HG03064 (cell line): Measurements from ENCODE around the gene TBC1D23.
"Not testable (repeated sequence)": the region's sequence is repeated elsewhere in the genome, so short reads cannot be mapped to it uniquely, and the experiment has no call there.

Source experiments
- ATAC-seq: cut with Tn5 transposase; IDR thresholded peaks from one replicate; pipeline ENCODE4 v1.9.1; 2021; ENCODE audit warnings: low read depth; ENCODE audit not compliant: unreplicated experiment

The TBC1D23 gene

DNA sequence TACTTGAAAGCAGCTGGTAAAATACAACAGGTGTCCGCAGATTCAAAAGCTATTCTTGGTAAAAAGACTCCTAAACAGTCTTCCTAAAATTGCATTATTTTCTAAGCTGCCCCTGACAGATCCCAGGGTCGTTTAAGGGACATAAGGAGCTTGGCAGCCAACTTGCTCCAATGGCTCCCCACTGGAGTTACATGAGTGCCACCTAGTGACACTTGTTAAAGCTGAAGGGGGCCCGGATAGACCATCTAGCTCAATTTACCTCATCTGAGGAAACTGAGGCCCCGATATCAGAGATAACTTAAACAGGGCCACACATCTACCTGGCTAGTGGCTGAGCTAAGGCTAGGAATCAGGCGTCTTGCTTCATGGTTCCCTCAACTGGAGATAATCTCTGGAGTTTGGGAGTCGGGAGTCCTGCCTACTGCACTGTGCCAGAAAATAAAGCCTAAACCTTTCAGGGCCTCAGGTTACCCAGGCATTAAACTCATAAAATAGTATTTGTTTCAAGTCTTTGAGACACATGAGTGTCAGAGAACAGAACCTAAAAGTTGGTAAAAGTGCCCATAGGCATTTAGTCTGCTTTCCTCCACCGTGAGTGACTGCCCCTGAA is 6.5 kb upstream of the TBC1D23 start:
- no peak for ATAC-seq

DNA sequence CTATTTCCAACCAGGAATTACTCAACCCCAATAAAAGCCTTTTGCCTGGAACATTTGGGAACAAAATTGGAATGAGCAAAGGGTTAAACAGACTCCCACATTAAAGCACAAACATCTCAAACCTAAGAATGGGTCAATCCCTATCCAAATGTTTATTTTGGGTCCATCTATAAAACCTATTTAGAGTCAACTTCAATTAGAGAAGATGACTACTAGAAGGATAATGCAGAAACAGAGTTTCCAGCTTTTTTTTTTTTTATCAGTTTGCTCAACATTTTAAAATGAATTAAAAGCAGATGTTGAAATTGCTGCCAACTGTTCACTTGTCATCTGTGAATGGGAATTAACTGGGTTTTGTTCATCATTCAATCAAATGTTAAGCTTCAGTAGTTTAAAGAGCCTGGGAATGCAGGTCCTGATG is 4.1 kb upstream of the TBC1D23 start:
- no peak for ATAC-seq

DNA sequence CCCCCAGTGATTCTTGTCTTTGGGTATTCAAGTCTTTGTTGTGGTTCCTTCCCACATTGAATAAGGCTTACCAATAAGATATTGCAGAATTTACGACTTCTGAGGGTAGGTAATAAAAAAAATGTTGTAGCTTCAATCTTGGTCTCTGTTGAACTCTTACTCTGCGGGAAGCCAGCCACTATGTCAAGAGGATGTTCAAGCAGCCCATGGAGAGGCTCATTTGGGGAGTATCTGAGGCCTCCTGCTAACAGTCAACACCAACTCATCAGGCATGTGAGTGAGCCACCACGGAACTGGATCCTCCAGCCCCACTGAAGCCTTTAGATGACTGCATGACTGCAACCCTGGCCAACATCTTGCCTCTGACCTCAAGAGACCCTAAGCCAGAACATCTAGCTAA is 3.2 kb upstream of the TBC1D23 start:
- no peak for ATAC-seq

DNA sequence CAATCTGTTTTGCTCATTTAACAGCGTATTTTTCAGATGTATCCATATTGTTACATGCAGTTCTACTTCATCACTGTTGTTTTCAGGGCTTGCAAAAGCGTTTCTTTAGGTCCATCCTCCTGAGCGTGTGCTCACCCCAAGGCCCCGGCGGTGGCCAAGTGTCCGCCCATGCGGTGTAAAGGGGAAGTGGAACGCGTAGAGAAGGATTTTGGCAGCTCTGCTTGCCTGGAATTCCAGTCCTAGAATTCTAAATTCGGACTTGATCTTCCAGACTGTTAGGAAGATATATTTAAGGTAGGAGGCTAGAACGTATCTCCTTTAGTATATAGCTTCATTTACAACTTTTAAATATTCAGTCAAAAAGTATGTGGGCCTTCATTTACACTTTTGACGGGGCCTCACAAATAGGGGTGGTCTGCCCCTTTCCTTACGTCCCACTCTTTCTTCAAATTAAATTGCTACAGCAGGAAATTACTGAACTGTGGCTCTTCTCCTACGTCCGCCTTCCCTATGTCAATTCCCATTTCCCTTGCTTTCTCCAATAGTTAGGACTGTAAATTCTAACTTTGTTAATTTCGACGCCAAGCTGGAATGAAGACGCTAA is 609 bp upstream of the TBC1D23 start:
- ATAC-seq = no peak

DNA sequence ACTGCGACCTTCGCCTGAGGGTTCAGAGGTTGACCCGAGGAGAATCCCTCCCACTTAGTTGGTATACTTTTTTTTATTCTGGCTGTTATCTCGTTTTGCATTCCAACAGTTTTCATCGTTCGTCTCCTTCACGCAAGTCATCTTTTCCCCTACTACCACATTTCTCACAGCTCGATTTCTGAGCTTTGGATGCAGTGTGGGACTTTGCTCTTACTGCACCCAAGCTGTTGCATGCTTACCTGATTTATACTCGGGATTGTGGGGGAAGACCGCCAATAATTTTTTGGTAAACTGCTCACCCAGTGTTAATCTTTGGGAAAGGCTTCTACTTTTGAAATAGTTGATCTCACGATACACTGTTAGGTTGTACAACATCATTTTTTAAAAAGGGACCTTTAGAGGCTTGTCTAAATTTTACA is 702 bp downstream of the TBC1D23 start:
- no peak for ATAC-seq

DNA sequence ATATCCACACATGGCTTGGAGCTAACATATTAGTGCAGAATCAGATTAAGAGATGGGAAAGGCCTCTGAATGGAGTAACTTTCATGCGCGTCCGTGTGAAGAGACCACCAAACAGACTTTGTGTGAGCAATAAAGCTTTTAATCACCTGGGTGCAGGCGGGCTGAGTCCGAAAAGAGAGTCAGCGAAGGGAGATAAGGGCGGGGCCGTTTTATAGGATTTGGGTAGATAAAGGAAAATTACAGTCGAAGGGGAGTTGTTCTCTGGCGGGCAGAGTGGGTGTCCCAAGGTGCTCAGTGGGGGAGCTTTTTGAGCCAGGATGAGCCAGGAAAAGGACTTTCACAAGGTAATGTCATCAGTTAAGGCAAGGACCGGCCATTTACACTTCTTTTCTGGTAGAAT is 2.1 kb downstream of the TBC1D23 start:
- ATAC-seq = not testable (repeated sequence)

DNA sequence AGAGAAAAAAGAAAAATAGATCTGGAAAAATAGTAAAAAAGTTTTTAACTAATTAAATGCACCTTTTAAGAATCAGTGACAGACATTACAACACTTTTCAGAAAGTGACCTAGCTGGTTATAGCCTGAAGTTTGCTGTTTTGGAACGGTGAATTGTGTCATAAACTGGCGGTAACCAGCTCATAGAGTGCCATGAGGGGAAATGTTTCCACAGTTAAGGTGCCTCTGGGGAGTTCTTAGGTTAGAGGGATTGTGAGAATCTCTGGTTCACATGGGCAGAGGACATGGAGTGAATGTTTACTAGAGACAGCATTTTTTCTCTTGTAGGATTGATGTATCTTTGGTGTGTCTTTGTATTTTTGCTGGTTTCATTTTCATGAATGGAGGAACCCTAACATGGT is 2.8 kb downstream of the TBC1D23 start:
- ATAC-seq = no peak

DNA sequence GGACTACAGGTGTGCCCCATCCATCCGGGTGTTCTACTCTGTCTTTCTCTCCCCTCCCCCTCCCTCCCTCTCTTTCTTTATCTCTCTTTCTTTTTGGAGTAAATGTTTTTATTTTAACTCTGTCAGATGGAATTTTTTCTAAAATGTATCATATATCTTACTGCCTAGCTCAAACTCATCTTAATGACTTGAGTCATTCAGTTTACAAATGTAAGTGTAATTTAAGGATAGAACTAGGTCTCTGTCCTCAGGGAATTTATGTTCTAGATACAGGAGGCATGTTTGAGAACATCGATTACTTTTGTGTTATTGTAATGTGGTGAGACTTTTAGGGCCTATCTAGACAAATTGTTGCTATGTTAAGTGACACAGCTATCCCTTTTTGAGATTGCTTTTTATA is 3.5 kb downstream of the TBC1D23 start:
- ATAC-seq = no peak

DNA sequence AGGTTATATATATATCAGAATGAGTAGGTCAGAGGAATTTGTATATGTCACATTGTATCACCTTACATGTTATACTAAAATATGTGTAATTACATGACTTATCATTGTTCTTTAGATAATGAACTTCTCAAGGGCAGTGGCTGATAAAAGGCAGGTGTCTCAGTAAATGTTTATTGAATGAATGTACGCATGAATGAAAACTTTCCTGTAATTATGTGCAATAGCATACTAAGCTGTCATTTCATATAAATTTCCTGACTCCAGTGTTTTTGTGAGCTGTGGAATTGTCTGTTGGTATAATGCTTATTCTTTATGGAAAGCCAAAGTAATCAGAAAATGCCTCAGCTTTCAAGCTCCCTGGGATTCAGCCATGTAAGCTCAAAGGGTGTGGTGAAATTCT is 4.2 kb downstream of the TBC1D23 start:
- ATAC-seq = no peak

DNA sequence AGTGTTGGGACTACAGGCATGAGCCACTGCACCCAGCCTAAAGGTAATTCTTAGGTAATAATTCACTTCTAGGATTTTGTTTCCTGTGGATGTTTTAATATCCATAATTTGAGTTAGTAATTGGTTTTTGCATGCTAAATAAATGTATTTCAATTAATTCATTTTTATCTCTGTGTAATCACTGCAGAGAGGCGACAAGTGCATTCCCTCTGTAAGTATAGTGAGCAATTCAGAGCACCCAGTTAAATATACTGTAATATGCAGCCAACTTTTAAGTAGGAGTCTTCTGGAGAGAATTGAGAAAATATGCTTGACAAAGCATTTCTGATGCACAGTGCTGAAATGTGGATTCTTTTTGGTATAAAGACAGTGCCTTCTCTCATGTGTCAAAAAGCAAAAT is 5.7 kb downstream of the TBC1D23 start:
- no peak for ATAC-seq

DNA sequence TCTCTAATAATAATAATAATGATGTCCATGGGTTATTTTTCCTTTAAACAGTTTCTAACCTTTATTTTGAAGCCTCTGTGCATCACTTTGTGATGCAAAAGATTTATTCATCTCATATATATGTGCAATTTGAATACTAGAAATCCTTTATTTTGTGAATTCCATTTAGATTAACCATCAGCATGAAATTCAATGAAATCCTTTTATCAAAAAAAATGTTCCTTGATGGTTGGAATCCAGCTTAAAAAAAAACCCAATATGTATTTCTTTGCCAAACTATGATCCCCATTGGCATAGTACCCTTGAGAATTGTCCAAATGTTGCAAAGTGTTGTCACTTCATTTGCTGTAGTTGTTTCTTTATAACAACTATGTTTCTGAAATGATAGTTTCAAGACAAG is 7.4 kb downstream of the TBC1D23 start:
- no peak for ATAC-seq

DNA sequence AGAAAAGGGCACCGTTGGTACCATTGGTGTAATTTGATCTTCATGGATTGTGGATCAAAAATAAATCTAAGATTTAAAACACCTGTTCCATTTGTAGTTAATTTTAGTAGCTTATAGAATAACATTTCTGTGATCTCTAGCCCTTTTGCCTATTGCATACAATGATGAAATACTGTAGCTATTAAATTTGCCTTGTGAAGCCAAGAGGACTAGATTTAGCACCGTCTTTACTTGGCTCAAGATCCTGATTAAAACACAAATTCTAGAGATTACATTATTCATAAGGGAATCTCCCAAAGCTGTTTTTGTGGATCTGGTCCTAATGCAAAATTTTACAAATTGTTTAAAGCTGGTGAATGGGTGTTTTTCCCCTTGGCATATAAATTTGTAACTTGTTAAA is 8.2 kb downstream of the TBC1D23 start:
- ATAC-seq = no peak

DNA sequence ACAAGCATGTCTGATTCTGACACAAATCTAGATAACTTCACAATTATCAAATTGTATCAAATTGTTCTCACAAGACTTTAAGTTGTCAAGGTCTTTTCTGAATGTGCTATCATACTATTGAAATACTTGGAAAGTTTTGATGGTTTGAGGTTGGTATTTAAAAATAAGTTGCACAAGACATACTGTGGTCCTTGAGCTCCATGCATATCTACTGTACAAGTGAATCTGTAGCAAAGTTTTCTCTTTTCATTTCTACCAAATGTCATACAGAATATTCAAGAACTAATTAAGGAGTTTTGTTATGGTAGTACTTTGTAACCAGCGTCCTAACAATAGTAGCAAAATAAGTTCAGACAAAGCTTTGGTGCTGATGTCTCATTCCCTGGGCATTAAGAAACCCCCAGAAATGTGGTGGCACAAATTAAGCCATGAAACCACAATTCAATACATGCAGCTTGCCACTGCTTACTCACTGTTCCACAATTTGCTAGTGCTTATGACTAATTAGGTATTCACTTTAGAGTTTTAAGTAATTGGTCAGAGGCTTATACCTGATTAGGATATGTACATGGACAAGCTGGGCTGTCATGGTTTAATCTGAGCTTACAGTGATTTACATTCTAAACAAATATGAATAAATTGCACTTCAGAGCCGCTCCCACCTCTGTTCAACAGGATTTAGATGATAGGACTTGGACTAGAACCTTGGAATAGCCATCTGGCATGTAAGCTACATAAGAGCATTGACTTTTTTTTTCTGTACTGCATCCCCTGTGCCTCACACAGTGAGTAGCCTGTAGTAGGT is 8.8 kb downstream of the TBC1D23 start:
- no peak for ATAC-seq

DNA sequence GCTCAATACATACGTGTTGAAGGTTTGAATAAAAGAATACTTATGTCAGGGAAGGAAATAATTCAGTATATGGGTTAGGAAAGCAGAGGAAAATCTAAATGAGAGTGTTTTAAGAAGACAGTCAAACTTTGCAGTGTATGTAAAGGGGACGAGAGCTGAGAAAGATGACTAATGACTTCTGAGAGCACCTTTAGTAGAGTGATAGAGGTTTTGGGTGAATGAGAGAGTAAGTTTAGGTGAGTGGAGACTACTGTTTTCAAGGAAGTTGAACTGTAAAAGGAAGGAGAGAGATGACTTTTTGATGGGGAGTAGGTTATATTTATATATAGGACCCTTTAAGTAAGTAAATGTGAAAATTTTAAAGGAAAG is 9.4 kb downstream of the TBC1D23 start:
- no peak for ATAC-seq

DNA sequence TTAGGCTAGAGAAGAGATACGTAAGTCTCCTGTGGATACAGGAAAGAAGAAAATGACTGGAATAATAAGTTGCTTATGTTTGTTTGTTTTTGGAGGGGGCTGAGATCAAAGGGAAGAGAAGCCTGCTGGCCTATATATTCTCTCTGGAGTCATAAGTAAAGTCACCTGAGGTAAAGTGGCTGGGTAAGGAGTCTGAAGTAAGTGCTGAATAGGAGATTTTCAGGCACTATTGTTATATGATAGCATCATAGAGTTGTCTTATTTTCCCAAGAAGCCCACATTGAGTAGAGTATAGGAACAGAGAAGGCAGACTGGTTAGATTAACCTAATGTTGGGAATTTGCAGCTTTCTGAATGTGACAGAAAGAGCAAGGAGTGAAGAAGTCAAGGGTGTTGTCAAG is 10.7 kb downstream of the TBC1D23 start:
- ATAC-seq = no peak

DNA sequence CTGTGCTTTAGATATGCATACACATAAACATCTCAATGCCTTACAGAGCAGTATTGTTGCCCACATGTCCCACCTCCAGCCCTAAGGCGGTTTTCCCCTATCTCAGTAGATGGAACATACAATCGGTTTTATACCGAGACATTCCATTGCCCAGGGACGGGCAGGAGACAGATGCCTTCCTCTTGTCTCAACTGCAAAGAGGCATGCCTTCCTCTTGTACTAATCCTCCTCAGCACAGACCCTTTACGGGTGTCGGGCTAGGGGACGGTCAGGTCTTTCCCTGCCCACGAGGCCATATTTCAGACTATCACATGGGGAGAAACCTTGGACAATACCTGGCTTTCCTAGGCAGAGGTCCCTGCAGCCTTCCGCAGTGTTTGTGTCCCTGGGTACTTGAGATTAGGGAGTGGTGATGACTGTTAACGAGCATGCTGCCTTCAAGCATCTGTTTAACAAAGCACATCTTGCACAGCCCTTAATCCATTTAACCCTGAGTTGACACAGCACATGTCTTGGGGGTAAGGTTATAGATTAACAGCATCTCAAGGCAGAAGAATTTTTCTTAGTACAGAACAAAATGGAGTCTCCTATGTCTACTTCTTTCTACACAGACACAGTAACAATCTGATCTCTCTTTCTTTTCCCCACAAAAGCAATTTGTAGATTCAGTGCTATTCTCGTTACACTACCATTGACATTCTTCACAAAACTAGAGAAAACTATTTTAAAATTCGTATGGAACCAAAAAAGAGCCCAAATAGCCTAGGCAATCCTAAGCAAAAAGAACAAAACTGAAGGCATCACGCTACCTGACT is 12.2 kb downstream of the TBC1D23 start:
- not testable (repeated sequence) for ATAC-seq

DNA sequence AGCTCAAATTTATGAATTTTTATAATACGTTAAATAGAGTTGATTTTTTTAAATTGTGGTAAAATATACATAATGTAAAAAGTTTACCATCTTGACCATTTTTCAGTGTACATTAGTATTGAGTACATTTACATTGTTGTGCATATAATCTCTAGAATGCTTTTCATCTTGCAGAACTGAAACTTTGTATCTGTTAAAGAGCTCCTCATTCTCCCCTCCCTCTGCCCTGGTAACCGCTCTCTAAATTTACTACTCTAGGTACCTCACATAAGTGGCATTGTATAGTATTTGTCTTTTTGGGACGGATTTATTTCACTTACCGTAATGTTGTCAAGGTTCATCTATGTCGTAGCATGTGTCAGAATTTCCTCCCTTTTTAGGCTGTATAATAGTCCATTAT is 13.6 kb downstream of the TBC1D23 start:
- ATAC-seq = no peak

DNA sequence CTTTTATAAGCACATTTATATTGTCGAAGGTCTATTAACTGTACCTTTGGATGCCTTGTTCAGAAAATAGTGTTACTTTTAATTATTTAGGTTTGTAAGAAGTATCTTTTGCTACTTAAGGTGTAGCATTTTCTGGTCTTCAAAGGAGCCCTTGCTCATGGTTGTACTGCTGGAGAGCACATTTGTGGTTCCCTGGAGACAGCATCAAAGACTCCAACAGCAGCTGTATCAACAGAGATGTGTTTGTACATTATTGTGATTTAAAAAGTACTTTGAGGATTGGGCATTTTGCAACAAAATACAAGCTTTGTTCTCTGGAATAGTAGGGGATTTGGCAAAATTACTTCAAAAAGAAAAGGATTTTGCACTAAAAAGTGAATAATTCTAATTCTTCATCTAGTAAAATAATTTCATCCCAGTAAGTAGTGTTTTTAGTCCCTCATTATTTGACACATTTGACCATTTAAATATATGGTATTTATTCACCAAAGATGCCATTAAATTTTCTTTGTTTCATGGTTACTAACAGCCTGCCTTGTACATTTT is 16.5 kb downstream of the TBC1D23 start:
- no peak for ATAC-seq

DNA sequence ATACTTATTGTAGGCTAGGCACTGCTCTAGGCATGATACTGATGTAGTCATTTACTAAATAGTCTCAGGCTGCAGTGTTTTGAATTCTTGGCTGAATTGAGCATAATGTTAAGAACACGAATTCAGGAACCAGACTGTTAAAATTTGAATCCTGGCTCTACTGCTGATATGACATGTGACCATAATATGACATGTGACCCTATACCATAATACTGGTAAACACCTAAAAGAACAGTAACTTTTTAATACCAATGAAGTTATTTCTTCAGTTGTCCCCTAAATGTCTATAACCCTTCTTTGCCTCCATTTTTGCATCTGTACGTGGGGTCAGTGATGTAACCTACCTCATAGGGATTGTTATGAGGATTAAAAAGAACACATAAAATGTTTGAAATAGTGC is 18.1 kb downstream of the TBC1D23 start:
- ATAC-seq = no peak

DNA sequence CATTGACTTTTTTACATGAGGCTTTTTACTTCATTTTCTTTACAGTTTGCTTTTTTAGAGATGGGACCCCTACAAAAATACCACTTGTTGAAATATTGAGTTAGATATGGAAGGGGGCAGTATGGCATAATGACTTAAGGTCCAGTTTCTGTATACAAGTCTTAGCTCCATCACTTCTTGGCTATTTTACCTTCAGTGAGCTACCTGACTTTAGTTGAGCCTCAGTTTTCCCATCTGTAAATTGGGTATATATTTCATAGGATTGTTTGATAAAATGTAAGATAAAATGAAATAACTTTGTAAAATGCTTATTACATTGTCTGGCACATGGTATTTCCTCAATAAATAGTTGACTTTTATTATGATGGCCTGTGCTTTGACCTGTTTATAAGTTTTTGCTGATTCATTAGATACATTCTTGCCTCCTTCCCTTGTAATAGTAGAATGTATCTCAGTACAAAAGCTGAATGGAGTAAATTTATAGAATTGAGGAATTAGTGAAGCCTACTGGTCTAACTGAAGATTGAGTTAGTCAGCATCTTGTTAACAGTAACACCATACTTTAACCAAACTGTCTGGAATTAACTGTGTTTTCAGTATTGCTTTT is 27.6 kb downstream of the TBC1D23 start:
- ATAC-seq = no peak

DNA sequence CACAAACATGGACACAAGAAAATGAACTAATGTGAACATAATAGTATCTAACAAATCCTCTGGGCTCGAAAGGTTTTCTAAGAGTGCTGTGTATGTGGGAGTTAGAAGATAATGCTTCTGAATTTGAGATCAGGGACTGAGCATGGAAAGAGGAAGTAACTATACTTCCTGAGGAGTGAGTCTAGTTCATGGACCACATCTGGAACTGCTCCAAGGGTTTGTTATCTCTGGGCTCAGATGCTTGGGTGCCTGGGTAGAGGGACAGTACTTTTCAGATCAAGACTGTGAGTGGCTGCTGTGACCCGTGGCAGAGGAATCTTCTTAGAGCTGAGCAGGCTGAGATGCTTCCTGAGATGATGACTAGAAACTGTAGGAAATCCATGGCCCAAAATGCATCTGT is 28.5 kb downstream of the TBC1D23 start:
- ATAC-seq = no peak
